Mucosa of descending colon (tissue), 3 donors: ENCODE data around the gene ECPAS. TPM values are rescaled to one million over a fixed set of nuclear protein-coding genes. Genes with fewer than 3 reads are reported as not detected.

ENCODE experiments used
- ATAC-seq: fragments of 200-7000 bp; cut with Tn5 transposase; one replicate; pipeline ENCODE4 v1.9.1; 2020; ENCODE audit warnings: mild to moderate bottlenecking, moderate library complexity
- DNase-seq, 3 donors: peaks; one replicate each; pipeline ENCODE4 v3.0.0-alpha.2; 2020
- H3K36me3 ChIP-seq: fragments of 200-600 bp; one replicate; pipeline ENCODE4 v1.8.0; 2021; ENCODE audit warnings: low read depth, mild to moderate bottlenecking
- H3K4me1 ChIP-seq: fragments of 200-600 bp; one replicate; pipeline ENCODE4 v1.8.0; 2021; ENCODE audit warnings: low read depth, mild to moderate bottlenecking
- H3K4me3 ChIP-seq: fragments of 200-600 bp; one replicate; pipeline ENCODE4 v1.8.0; 2021; ENCODE audit warnings: mild to moderate bottlenecking
- H3K9me3 ChIP-seq: fragments of 200-600 bp; one replicate; pipeline ENCODE4 v1.8.0; 2021; ENCODE audit warnings: mild to moderate bottlenecking
- CTCF ChIP-seq: fragments of 200-600 bp; IDR thresholded peaks from one replicate; pipeline ENCODE4 v1.8.0; 2022; ENCODE audit warnings: antibody characterized with exemption, mild to moderate bottlenecking
- intact Hi-C, 2 donors: fragments of 100-400 bp; cut with DNase I in 1 of 2; cut with micrococcal nuclease in 1 of 2; formaldehyde crosslinking; loops; one replicate each; pipeline versions ENCODE4 v1.11.0 to v1.11.1; 2022; cut with DNase I, micrococcal nuclease
- total RNA-seq, 3 donors: library from RNA; stranded (reverse); fragmentation: NEBNext Ultra II Directional in 2 of 3; extraction: Animal tissue kit (Norgen Biotek cat#: 25700) in 2 of 3; gene quantifications; one replicate each; pipeline versions ENCODE4 v1.2.1 to v1.2.4, GENCODE V29; 2021 to 2023
- donor health status: DM: no; HTN: no; CAD: no; lungs with moderate emphysema.
- donor health status: DM: no; HTN: no; CAD: no.
- donor health status: DM: no; HTN: yes; CAD: no.

Gene ECPAS
- total RNA-seq, 3 donors from 2014 or later: 77.4 to 102 (median 82.8) TPM

GRCh38 chr9:111381006-111381405 lies 103.2 kb downstream of the ECPAS start:
- ATAC-seq: no peak
- no peaks in the 10 kb centered on the region for H3K4me1 ChIP-seq
- TF ChIP-seq CTCF: no peak
- no peaks in the 10 kb centered on the region for H3K36me3 ChIP-seq
- DNase-seq: no peak
- no peak overlapping the region for H3K4me3 ChIP-seq
- intact Hi-C loops: no loop called here
- H3K9me3 ChIP-seq: no peaks in the 10 kb centered on the region

GRCh38 chr9:111375817-111376564 lies 108.2 kb downstream of the ECPAS start:
- Histone ChIP-seq H3K4me3 (no peak overlapping the region), H3K9me3 (no peaks in the 10 kb centered on the region), H3K36me3 (peaks cover 5% of the 10 kb centered on the region), H3K4me1 (no peaks in the 10 kb centered on the region)
- ATAC-seq (no peak), DNase-seq (no peak)
- intact Hi-C loops: no loop called here
- TF ChIP-seq CTCF: no peak

- Histone ChIP-seq H3K4me3 (no peak overlapping the region), H3K4me1 (no peaks in the 10 kb centered on the region)
- intact Hi-C loops: no loop called here
These were observed 109.1 kb downstream of the ECPAS start for GRCh38 chr9:111375062-111375461.

GRCh38 chr9:111372297-111372696 lies 111.9 kb downstream of the ECPAS start:
- intact Hi-C loops: no loop called here
- ATAC-seq (no peak), DNase-seq (no peak)
- Histone ChIP-seq H3K4me1 (no peaks in the 10 kb centered on the region), H3K4me3 (no peak overlapping the region), H3K36me3 (peaks cover 19% of the 10 kb centered on the region), H3K9me3 (no peaks in the 10 kb centered on the region)
- TF ChIP-seq CTCF: no peak

More at GRCh38 chr9:111375062-111375461, 109.1 kb downstream of the ECPAS start:
- Histone ChIP-seq H3K9me3 (no peaks in the 10 kb centered on the region), H3K36me3 (peaks cover 12% of the 10 kb centered on the region)
- ATAC-seq (no peak), DNase-seq (no peak)
- TF ChIP-seq CTCF: no peak

GRCh38 chr9:111366978-111367377 lies 117.2 kb downstream of the ECPAS start:
- intact Hi-C loops: no loop called here
- no peak overlapping the region for H3K4me3 ChIP-seq
- no peaks in the 10 kb centered on the region for H3K4me1 ChIP-seq
- TF ChIP-seq CTCF: no peak
- no peak for DNase-seq
- H3K36me3 ChIP-seq: peaks cover 19% of the 10 kb centered on the region
- no peak for ATAC-seq
- no peaks in the 10 kb centered on the region for H3K9me3 ChIP-seq
